ENCODE data around the gene SIGLEC8.

The SIGLEC8 gene

GRCh38 chr19:51402117-51402516 lies 56.1 kb downstream of the SIGLEC8 start:
- no peak for DNase-seq (ENCODE audit: low spot score)
